AG04450 (cell line): ENCODE measurements around the gene FBXO15. TPM values are rescaled to one million over a fixed set of nuclear protein-coding genes. Genes with fewer than 3 reads are reported as not detected.

Source experiments
- CTCF ChIA-PET: fragments of 300-600, 350-600 bp; formaldehyde crosslinking; extraction: SDS; loops from one replicate; lab custom pipeline; 2022; ENCODE audit warnings: antibody characterized with exemption, inconsistent platforms; lab: Charles Lee
- POLR2A ChIA-PET: fragments of 350-600 bp; formaldehyde crosslinking; extraction: SDS; loops from one replicate; lab custom pipeline; 2021; ENCODE audit warnings: antibody characterized with exemption, inconsistent platforms; lab: Yijun Ruan, JAX
- DNase-seq: peaks from one replicate; pipeline ENCODE4 v3.0.0-alpha.2; 2011; ENCODE audit warnings: low read depth, low spot score
- H3K27ac ChIP-seq: one replicate; pipeline ENCODE4 v1.5.1; 2012; ENCODE audit warnings: low read depth, low read length, control low read depth
- H3K27me3 ChIP-seq: one replicate; pipeline ENCODE4 v1.6.0; 2012; ENCODE audit warnings: low read length; ENCODE audit not compliant: control insufficient read depth, insufficient read depth
- H3K4me3 ChIP-seq: 2 replicates; pipeline ENCODE4 v1.5.1; 2011; ENCODE audit warnings: mild to moderate bottlenecking, low read depth, low read length, control low read depth
- H3K9me3 ChIP-seq: 2 replicates; pipeline ENCODE4 v1.5.1; 2012; ENCODE audit warnings: low read length; ENCODE audit not compliant: control insufficient read depth, insufficient read depth
- polyA plus RNA-seq: library from polyadenylated mRNA; depleted of rRNA; stranded (reverse); fragments of >200 nt; gene quantifications from 2 replicates; pipeline ENCODE4 v1.2.3, GENCODE V29; 2011
- TF ChIP-seq, protein P1 (sequence below): IDR thresholded peaks from 2 replicates; pipeline ENCODE4 v1.5.1; 2011; ENCODE audit warnings: low read depth, low read length, control low read depth, inconsistent platforms

The FBXO15 gene
- polyA plus RNA-seq, 1 experiment, result 1.4 TPM

DNA sequence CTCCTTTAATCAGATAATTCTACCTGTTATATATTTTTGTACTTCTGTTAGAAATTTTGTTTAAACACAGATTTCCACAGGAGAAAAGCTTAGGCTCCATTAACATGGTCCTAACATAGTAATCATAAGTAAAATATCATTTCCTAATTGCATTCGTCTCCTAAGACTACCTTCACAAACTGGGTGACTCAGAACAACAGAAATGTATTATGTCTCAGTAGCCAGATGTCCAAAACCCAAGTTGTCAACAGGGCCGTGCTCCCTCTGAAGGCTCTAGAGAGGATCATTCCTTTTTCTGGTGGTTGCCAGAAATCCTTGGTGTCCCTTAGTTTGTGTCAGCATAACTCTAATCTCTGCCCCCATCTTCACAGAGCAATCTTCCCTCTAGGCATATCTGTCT, 5.4 kb downstream of the FBXO15 start:
- H3K4me3 ChIP-seq, result no peak overlapping the region
- TF ChIP-seq, protein P1, sequence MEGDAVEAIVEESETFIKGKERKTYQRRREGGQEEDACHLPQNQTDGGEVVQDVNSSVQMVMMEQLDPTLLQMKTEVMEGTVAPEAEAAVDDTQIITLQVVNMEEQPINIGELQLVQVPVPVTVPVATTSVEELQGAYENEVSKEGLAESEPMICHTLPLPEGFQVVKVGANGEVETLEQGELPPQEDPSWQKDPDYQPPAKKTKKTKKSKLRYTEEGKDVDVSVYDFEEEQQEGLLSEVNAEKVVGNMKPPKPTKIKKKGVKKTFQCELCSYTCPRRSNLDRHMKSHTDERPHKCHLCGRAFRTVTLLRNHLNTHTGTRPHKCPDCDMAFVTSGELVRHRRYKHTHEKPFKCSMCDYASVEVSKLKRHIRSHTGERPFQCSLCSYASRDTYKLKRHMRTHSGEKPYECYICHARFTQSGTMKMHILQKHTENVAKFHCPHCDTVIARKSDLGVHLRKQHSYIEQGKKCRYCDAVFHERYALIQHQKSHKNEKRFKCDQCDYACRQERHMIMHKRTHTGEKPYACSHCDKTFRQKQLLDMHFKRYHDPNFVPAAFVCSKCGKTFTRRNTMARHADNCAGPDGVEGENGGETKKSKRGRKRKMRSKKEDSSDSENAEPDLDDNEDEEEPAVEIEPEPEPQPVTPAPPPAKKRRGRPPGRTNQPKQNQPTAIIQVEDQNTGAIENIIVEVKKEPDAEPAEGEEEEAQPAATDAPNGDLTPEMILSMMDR, result no peak
- ChIA-PET POLR2A (no interaction called here), CTCF (no interaction called here)
- DNase-seq, result no peak
- H3K27me3 ChIP-seq, result no peaks in the 10 kb centered on the region
- no peak overlapping the region for H3K27ac ChIP-seq
- no peaks in the 10 kb centered on the region for H3K9me3 ChIP-seq

DNA sequence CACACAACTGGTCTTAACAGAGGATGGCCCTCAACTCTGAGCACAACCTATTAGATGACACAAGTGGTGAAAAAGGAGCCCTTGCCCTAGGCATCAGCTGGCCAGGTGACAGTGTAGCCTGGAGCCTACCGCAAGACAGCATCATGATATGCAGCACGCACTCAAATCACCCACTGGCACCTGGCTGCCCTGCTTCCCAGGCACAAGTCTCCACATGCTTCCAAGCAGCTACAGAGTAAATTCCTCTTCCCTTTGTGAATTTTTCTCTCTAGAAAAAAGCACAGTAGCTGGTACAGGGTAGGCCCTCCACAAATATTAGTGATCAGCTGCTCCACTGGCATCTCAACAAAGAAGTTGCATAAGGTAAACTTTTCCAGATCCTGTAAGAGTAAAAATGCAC, 6.0 kb downstream of the FBXO15 start:
- CTCF ChIA-PET, result no interaction called here
- TF ChIP-seq, protein P1, result no peak
- POLR2A ChIA-PET, result no interaction called here
- H3K9me3 ChIP-seq, result no peaks in the 10 kb centered on the region
- H3K27ac ChIP-seq, result no peak overlapping the region
- no peaks in the 10 kb centered on the region for H3K27me3 ChIP-seq
- H3K4me3 ChIP-seq, result no peak overlapping the region
- DNase-seq, result no peak

DNA sequence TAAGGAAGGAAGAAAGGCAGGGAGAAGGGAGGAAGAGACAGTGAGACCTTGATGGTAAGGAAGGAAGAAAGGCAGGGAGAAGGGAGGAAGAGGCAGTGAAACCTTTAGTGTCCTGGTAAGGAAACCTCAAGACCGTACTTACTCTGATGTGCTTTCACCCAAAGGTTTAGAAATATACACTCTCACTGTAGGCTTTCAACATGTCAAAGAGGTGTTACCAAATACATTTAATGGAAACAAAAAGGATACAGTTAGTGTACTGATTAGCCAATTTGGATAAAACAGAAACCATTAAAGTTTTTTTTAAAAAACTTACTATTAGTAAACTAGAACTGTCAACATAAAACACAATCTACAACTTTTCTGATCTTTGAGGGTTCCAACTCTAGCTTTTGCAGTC, 7.1 kb downstream of the FBXO15 start:
- CTCF ChIA-PET, result interaction anchor here (1.4 to 1.6 kb wide), 3 partner anchors 21 to 1378 kb away, joined by 3 to 5 read pairs (median 3); no protein-coding TSS in a partner anchor
- POLR2A ChIA-PET, result no interaction called here
- TF ChIP-seq, protein P1, result no peak

DNA sequence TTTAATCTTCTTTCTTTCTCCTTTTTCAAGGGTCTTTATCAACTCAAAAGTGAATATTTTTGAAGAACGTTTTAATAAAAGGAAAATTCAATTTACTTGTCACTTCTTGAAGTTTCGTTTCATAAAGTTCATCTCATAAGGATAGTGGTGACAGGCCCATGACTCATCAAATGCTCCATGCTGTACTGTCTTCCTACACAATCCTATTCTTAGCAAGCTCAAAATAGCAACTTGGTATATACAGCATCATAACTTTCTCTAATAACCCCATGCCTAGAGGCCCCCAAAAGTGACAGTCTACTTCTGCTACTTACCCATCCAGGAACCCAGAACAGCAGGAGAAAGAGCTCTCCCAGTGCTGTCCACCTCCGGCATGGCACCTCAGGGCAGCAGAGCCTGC, 7.7 kb downstream of the FBXO15 start:
- Histone ChIP-seq H3K27me3 (no peaks in the 10 kb centered on the region), H3K27ac (peak overlapping the region; percentile 63), H3K9me3 (no peaks in the 10 kb centered on the region), H3K4me3 (no peak overlapping the region)
- POLR2A ChIA-PET, result no interaction called here
- no peak for DNase-seq
- CTCF ChIA-PET, result interaction anchor here (1.4 to 1.6 kb wide), 4 partner anchors 21 to 1377 kb away, joined by 3 to 5 read pairs (median 4); no protein-coding TSS in a partner anchor
- TF ChIP-seq, protein P1, result no peak

More for the DNA sequence above, 7.1 kb downstream of the FBXO15 start:
- no peaks in the 10 kb centered on the region for H3K27me3 ChIP-seq
- no peak for DNase-seq
- H3K9me3 ChIP-seq, result no peaks in the 10 kb centered on the region
- H3K4me3 ChIP-seq, result no peak overlapping the region
- no peak overlapping the region for H3K27ac ChIP-seq

DNA sequence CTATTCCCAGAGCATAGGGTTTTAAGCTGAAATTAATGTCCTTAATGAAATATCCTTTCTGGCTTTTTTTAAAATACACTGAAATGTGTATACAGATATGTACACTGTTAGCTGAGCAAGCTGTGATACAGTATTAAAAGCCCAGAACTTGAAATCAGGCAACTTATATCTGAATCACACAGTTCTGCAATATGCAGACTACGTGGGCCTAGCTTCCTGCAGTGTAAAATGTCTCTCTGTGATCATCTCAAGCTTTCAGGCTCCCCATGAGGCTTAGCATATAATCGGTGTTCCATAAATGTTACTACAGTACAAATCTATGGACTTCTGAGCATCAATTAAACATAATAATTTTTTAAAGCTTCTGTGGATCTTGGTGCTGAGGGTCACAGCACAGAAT, 8.2 kb downstream of the FBXO15 start:
- Histone ChIP-seq H3K27ac (peak overlapping the region; percentile 63), H3K27me3 (no peaks in the 10 kb centered on the region), H3K9me3 (no peaks in the 10 kb centered on the region), H3K4me3 (no peak overlapping the region)
- no peak for DNase-seq
- CTCF ChIA-PET, result interaction anchor here (0.7 to 1.6 kb wide), 6 partner anchors 20 to 1438 kb away, joined by 3 to 5 read pairs (median 3); no protein-coding TSS in a partner anchor
- TF ChIP-seq, protein P1, result no peak
- POLR2A ChIA-PET, result no interaction called here
